HG02798 (cell line): ENCODE results near the gene ARID1B.
A peak's percentile ranks its signal among the peaks of the same experiment; 100 is the strongest.

Experiments
- ATAC-seq: cut with Tn5 transposase; IDR thresholded peaks from one replicate; pipeline ENCODE4 v1.9.1; 2021; ENCODE audit warnings: mild to moderate bottlenecking; ENCODE audit not compliant: unreplicated experiment, poor library complexity

The ARID1B gene

DNA sequence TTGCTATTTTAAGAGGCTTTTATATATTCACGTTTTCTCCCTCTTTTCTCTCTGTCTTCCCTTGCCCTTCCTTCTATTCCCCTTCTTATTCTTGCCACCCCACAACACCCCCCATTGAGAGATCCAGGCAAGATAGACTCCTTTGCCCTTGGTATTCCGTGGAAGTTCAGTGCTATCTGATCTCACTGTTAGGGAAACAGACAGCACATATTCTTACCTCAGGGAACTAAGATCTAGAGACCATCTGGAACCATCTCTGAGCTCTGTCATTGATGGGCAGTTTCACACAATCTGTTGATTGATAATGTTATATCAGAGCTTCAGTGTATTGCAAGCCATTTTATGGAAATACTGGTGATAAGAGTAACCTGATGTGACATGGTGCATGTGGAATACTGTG is 228.8 kb downstream of the ARID1B start:
- ATAC-seq = no peak

DNA sequence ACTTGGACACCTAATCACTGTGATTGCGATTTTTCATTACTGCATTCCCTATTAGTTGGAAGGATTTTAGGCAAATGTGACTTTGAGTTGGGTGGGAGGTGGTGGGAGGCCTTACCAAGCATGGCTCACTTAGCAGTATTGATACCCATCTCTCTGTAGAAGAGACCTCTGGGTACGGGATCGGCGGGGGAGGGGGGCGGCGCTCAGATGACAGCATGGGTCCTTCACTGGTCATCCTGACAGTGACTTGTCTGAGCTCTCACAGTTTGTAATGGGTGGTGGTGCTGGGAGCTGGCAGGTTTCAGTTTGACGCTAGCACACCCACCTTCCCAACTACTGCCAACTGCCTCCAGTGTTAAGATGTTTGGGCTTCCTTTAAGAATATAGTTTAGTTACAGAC is 231.4 kb downstream of the ARID1B start:
- ATAC-seq = no peak

DNA sequence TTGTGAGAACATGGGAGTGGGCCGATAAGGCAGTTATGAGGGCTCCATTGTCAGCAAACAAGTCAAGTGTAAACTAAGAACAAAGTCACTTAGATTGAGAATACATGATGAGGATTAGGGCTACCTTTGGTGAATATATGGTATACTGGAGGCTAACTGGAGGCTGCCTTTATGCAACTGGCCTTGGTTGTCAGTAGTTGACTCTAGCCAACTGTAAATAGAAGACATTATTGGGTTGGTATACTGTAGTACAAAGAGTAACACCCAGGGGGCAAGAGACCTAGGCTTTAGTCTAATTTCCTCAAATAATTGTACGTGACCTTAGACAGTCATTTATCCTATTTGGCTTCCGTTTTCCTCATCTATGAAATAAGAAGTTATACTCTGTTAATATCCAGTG is 235.2 kb downstream of the ARID1B start:
- ATAC-seq = no peak

- no peak for ATAC-seq
These were observed 236.6 kb downstream of the ARID1B start for GRCh38 chr6:157013649-157014304.

DNA sequence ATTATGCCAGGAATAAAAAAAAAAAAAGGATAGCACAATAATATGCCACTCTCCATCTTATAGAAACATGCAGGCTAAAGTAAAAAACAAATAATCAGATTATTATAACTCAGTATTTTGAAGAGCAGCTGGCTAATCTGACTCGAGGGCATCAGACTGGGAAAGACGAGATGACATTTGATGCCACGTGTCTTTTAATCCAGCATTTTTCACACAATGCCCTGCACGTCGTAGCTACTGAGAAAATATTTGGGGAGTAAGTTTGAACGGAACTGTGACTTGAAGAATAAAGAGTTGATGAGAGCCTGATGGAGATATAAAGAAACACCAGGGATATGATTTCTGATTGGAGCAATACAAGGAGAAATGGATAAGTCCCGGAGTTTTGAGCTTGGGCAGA is 237.7 kb downstream of the ARID1B start:
- no peak for ATAC-seq

DNA sequence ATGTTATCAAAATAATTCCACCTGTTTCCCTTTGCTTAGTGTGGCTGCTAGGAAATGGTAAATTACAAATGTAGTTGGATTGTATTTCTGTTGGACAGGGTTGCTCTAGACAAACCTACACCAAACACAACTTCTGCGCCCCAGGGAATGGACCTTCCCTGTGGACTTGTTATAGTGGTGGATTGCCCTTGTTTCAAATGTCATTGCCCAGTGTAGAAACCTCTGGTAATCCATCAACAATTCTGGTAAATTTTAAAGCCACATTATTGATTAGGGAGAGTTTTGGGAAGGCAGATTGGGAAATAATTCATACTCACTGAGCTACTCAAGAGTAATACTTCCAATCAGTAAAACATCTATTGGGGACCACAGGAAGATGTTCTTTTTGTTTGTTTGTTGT is 239.8 kb downstream of the ARID1B start:
- no peak for ATAC-seq

- no peak for ATAC-seq
These were observed 240.7 kb downstream of the ARID1B start for GRCh38 chr6:157017861-157018260.

DNA sequence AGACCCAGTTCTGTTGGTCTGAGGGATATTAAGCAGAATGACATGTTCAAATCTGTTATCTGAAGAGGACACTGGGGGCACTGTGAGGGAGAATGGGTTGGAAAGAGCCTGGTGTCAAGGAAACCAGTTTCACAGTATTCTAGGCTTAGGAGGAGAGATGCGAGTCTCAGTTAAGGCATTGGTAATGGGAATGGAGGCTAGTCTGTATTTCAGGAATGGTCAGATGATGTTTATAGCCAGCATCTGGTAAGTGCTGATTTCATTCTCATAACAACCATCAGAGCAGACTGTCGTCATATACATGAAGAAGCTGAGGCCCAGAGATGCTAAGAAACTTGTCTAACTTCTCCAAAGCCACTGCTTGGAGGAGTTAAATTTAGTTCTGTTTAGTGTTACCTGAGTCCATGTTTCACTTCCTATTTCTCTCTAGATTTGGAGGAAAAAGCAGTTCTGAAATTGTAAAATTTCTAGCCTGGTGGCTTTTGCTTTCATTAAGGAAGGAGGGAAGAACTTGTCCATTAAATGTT is 242.0 kb downstream of the ARID1B start:
- ATAC-seq = no peak

DNA sequence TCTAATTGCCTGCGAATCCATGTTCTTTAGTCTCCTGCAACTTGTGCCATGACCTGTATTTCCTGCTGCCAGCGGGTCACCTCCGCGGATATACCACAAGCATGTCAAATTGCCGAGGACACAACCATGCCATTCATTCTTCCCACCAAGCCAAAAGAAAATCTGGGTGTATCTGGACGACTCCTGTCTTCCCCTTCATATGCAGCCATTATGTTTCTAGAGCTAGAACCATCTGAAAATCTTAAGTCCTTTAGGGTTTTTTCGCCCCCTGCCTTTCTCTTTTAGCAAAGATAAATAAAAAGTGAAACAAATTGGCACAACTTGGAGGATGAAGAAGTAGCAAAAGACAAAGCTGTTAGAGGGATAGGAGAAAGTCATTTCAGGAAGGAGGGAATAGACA is 242.6 kb downstream of the ARID1B start:
- ATAC-seq = no peak

DNA sequence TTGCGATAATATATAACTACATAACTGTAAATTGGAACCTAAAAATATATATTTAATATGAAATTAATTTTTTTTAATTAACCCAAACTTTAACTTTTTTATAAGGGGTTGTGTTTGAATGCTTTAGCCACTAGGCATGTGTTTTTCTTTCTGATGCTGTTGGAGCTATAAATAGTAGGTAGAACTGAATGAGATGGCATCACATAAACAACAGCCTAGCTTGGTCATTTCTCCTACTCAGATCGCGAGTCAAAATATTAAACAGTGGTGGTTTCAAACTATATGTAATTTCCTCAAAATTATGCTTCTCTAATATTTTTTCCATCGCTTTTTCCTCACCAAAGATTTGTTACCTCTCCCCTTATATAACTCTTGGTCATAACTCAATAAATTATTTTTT is 243.2 kb downstream of the ARID1B start:
- ATAC-seq = no peak

GRCh38 chr6:157020881-157021343 is 243.7 kb downstream of the ARID1B start:
- peak; percentile 48 for ATAC-seq

DNA sequence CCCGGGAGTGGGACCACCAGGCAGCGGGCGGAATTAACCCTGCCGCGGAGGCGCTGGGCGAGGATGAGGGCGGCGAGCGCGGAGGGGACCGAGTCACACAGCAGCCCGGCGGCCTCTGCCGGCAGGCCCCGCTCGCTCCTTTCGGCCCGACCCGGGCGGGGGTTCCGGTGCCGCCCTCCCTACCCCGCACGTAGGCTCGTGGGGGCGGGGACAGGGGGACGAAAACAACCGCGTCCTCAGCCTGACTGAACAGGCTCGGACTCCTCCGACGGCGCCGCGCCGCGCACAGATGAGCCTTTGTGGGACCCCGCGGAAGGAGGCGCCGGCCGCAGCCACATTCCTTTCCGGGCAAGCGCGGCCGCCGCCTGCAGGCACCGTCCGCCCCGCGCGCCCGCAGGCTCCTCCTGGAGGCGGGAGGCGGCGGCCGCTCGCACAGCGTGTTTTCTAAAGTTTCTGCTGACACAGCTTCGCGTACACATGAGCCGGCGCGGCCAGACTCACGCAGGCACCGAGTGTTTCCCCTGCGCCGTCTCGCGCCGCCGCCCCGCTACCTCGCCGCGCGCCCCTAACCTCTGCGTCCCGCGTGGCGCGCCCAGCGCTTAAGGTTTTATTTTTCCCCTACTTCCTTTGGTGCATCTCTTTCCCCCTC is 244.3 kb downstream of the ARID1B start:
- peak; percentile 84 for ATAC-seq

GRCh38 chr6:157021993-157022740 is 245.0 kb downstream of the ARID1B start:
- peak; percentile 56 for ATAC-seq

GRCh38 chr6:157023958-157024357 is 246.8 kb downstream of the ARID1B start:
- no peak for ATAC-seq

GRCh38 chr6:157024745-157025144 is 247.6 kb downstream of the ARID1B start:
- no peak for ATAC-seq

- ATAC-seq = no peak
These were observed 248.3 kb downstream of the ARID1B start for GRCh38 chr6:157025437-157025836.

DNA sequence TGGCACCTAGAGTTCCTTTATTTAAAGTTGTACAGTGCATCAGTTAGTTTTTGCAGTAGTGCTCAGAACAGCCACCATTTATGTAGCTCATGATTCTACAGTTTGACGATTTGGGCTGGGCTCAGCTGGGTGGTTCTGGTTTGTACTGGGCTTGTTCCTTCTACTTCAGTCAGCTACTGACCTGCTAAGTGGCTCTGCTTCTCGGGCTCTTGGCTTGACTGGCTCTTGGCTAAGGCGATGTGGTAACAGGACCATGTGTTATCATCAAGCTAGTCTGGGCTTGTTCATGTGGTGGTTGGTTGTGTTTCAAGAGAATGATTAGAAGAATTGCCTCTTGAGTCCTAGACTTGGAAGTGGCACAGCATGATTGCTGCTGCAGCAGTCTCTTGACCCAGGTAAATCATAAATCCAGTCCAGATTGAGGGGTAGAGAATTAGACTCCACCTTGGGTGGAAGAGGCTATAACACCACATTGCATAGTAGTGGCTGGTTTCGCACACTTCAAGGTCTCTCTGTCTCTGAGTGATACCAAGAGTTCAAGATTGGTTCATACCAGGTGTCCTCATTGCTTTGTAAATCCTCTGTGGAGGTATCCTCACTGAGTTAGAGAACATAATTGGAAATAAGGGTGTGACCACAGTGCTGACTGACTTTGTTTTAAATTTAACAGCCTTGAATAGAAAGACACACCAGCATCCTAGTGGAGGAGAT is 253.0 kb downstream of the ARID1B start:
- peak; percentile 62 for ATAC-seq

DNA sequence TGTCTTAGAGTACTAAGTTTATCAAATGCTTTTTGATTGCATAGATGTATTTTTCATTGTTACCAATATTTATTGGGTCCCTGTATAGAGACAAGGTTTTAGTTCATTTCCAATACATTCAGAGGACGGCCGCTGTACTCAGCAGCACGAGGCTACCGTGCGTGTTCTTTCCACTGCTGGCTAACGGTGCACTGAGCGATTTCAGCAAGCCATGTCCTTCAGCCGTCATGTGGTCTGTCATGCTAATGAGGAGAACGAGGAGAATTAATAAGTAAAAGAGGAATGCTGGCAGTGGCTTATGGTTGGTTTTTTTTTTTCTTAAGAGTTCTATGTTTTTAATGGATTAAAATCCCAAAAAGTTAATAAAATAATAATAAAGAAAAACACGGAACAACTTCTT is 253.6 kb downstream of the ARID1B start:
- ATAC-seq = no peak

GRCh38 chr6:157032923-157033322 is 255.7 kb downstream of the ARID1B start:
- no peak for ATAC-seq

- no peak for ATAC-seq
These were observed 256.4 kb downstream of the ARID1B start for GRCh38 chr6:157033428-157034140.
